Cardiac muscle cell (in vitro differentiated cells and primary cell): ENCODE measurements around the gene USP48. TPM values are rescaled to one million over a fixed set of nuclear protein-coding genes. Genes with fewer than 3 reads are reported as not detected.
"Not testable (repeated sequence)": the region's sequence is repeated elsewhere in the genome, so short reads cannot be mapped to it uniquely, and the experiment has no call there.

ENCODE experiments used
- DNase-seq, 2 donors: peaks; one replicate each; pipeline versions ENCODE4 v3.0.0 to v3.0.0-alpha.2; 2010 to 2017; ENCODE audit warnings: low read depth in 1 of 2, low spot score in 1 of 2
- H3K27ac ChIP-seq: fragments of 200-600 bp; sonication (generic); 2 replicates; pipeline ENCODE4 v1.5.1; 2016
- H3K27me3 ChIP-seq: fragments of 200-600 bp; sonication (generic); 2 replicates; pipeline ENCODE4 v1.6.0; 2016; ENCODE audit warnings: control low read depth
- H3K36me3 ChIP-seq: fragments of 200-600 bp; sonication (generic); 2 replicates; pipeline ENCODE4 v1.5.1; 2016; ENCODE audit warnings: control low read depth
- H3K4me1 ChIP-seq: fragments of 200-600 bp; sonication (generic); 2 replicates; pipeline ENCODE4 v1.8.1; 2017; ENCODE audit warnings: low read depth, mild to moderate bottlenecking, mixed run types
- H3K4me3 ChIP-seq: fragments of 200-600 bp; sonication (generic); 2 replicates; pipeline ENCODE4 v1.5.1; 2016; ENCODE audit warnings: mild to moderate bottlenecking
- H3K9me3 ChIP-seq: fragments of 200-600 bp; sonication (generic); 2 replicates; pipeline ENCODE4 v1.5.1; 2017; ENCODE audit warnings: low read depth, mild to moderate bottlenecking, control low read depth
- polyA plus RNA-seq: library from polyadenylated mRNA; unstranded; fragments of >200 nt; fragmentation: Nextera tagmentation; extraction: Ambion mirVana; gene quantifications from 2 replicates; pipeline ENCODE4 v1.2.1, GENCODE V29; 2016
- total RNA-seq: library from RNA; depleted of rRNA; stranded (reverse); fragments of >200 nt; gene quantifications from 2 replicates; pipeline ENCODE4 v1.2.3, GENCODE V29; 2016
- TF ChIP-seq, protein P1 (sequence below): IDR thresholded peaks from 2 replicates; pipeline ENCODE4 v1.5.1; 2012; ENCODE audit warnings: low read depth, mild to moderate bottlenecking, low read length

Gene USP48
- total and polyA plus RNA-seq, 2 experiments from 2014 or later = 29.6 to 52.4 TPM

DNA sequence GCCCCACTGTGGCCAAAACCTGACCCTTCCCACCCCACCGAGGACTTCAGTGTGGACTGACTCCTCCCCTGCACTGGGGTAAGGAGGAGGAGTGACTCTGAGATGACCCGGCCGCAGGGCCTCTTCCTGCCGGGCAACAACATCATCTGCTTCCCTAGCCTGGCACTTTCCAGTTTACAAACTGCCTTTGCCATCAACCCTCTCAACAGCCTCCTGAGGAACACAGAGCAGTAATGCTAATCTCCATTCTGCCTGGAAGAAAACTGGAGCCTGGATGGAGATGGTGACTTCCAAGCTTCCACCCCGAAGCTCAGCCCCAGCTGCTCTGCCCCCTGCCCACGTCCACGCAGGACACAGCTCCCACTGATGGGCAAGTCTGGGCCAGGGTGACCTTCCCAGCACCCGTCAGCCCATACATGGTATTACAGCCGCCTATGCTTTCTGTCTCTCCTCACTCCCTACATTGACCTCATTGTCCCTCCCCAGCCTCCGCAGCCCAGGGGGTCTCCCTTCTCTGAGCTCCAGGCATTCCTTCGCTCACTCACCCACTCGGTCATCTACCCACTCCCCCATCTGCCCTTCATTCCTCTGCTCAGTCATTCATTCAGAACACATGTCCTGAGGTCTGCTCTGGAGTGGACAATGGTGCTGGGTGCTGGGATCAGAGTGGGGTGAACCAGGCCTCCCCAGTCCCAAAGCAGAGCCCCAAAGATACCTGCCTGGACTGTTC is 148.0 kb downstream of the USP48 start:
- Histone ChIP-seq H3K36me3 (no peaks in the 10 kb centered on the region), H3K4me1 (no peaks in the 10 kb centered on the region), H3K27me3 (no peaks in the 10 kb centered on the region), H3K9me3 (no peaks in the 10 kb centered on the region), H3K4me3 (no peak overlapping the region), H3K27ac (no peak overlapping the region)
- TF ChIP-seq, protein P1, sequence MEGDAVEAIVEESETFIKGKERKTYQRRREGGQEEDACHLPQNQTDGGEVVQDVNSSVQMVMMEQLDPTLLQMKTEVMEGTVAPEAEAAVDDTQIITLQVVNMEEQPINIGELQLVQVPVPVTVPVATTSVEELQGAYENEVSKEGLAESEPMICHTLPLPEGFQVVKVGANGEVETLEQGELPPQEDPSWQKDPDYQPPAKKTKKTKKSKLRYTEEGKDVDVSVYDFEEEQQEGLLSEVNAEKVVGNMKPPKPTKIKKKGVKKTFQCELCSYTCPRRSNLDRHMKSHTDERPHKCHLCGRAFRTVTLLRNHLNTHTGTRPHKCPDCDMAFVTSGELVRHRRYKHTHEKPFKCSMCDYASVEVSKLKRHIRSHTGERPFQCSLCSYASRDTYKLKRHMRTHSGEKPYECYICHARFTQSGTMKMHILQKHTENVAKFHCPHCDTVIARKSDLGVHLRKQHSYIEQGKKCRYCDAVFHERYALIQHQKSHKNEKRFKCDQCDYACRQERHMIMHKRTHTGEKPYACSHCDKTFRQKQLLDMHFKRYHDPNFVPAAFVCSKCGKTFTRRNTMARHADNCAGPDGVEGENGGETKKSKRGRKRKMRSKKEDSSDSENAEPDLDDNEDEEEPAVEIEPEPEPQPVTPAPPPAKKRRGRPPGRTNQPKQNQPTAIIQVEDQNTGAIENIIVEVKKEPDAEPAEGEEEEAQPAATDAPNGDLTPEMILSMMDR = no peak
- no peak for DNase-seq

DNA sequence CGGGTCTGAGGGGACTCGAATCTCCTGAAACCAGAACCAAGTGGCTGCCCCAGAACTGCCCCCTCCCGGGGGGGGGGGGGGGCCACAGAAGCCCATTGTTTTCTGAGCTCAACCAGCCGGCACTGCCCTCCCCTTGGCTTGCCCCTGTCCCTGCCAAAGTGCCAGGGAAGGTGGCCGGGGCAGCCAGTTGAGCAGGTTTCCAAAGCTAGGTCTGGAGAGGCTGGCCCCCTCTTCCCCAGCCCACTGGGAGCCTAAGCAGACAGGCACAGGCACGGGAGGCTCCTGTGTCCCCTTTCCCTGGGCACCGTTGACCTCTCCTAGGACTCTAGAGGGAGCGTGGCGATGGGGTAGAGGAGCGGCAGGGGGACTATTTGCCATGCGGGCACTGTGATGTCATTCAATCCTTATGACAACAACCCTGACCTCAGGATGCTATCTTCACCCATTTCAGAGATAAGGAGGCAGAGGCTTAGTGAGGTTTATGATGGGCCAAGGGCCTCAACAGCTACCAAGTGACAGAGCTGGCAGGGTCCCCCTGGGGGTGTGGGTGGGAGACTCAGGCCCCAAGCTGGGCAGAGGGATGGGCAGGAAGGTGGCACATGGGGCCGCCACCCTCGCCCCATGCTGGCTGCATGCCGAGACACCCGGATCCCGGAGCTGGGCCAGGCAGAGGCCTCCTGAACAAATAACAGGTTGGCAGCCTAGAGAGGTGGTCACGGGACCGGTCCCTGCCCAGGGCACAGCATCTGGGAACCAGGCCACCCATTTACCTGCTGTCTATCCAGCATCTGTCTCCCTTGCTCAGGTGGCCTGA is 148.8 kb downstream of the USP48 start:
- no peaks in the 10 kb centered on the region for H3K27me3 ChIP-seq
- no peak for DNase-seq
- H3K36me3 ChIP-seq = no peaks in the 10 kb centered on the region
- TF ChIP-seq, protein P1 = no peak
- no peak overlapping the region for H3K27ac ChIP-seq
- no peaks in the 10 kb centered on the region for H3K9me3 ChIP-seq
- no peak overlapping the region for H3K4me3 ChIP-seq
- no peaks in the 10 kb centered on the region for H3K4me1 ChIP-seq

DNA sequence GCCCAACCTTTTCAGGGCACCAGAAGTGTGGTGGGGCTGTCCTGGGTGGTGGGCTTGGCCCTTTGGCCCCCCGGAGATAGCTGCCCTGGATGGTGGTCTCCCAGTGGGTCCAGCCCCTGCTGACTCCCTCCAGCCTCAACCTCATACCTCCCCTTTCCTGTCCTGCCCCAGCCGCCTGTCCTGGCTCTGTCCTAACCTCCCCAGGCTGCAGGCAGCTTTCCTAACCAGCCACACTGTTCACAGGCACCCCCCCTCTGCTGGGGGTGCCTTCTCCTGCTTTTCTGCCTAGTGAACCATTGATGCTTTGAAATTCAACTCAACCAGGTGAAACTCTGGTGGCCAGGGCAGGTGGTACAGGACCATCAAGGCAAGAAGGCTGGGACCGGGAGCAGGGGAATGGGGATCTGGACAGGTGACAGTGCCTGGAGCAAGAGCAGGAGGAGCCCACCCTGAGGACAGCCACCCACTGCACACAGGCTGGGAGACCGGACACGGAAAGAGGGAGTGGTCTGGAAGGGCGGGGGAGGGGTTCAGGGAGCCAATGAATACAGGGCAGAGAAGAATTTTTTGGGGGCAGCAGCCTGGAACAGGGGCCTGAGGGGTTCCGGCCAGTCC is 149.7 kb downstream of the USP48 start:
- H3K4me3 ChIP-seq = no peak overlapping the region
- H3K4me1 ChIP-seq = no peaks in the 10 kb centered on the region
- H3K27me3 ChIP-seq = no peaks in the 10 kb centered on the region
- H3K36me3 ChIP-seq = no peaks in the 10 kb centered on the region
- TF ChIP-seq, protein P1 = no peak
- H3K9me3 ChIP-seq = no peaks in the 10 kb centered on the region
- no peak overlapping the region for H3K27ac ChIP-seq
- no peak for DNase-seq

DNA sequence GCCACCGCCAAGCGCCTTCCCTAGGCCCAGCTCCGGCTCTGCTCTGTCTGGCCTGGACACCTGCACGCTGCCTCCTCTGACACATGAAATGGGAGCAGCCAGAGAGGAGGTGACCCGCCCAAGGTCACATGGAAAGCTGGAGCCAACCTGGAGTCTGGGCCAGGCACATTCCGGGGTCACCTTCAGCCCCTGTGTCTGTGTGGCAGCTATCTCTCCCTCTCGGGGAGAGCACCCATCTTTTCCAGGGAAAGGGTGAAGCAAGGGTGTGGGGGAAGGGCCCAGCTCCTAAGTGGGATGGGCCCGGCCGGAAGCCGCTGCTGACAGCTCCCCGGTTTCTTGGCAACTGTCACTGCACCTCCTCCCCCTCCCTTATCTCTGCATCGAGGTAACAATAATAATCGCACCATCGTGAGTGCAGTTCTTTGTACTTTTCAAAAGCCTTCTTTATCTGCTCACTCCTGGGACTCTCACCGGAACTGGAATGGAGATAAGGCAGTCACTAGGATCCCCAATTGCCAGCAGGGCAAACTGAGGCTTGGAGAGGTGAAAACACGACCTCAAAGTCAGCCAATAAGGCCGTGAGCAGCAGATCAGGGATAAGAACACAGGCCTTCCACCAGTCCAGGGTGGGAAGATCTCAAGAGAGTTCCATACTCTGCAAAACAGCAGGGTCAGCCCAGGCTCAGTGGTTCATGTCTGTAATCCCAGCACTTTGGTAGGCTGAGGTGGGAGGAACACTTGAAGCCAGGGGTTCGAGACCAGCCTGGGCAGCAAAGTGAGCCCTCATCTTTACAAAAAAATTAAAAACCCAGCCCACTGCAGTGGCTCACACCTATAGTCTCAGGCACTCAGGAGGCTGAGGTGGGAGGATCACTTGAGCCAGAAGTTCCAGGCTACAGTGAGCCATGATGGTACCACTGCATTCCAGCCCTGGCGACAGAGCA is 150.7 kb downstream of the USP48 start:
- DNase-seq = peak in 1 of 2 donors; percentile 27
- H3K27ac ChIP-seq = no peak overlapping the region
- H3K9me3 ChIP-seq = no peaks in the 10 kb centered on the region
- TF ChIP-seq, protein P1 = no peak
- H3K27me3 ChIP-seq = no peaks in the 10 kb centered on the region
- no peak overlapping the region for H3K4me3 ChIP-seq
- H3K4me1 ChIP-seq = no peaks in the 10 kb centered on the region
- no peaks in the 10 kb centered on the region for H3K36me3 ChIP-seq

DNA sequence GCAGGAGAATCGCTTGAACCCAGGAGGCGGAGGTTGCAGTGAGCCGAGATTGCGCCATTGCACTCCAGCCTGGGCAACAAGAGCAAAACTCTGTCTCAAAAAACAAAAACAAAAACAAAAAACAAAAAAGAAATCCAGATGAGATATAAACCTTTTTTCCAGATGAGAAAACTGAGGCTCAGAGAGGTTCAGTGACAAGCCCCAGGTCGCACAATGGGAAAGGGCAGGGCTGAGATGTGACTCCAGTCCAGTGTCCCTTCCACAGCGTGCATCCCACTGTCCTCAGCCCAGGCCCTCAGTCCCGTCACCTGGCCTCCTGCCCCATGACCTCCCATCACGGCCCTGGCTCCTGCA is 151.4 kb downstream of the USP48 start:
- not testable (repeated sequence) for H3K9me3 ChIP-seq, DNase-seq

More for the DNA sequence above, 151.4 kb downstream of the USP48 start:
- not testable (repeated sequence) for H3K4me1 ChIP-seq, H3K36me3 ChIP-seq, H3K27ac ChIP-seq, H3K4me3 ChIP-seq, H3K27me3 ChIP-seq
